ENCODE measurements around the gene VWA1. TPM values are rescaled to one million over a fixed set of nuclear protein-coding genes. Genes with fewer than 3 reads are reported as not detected.
"Not testable (repeated sequence)": the region's sequence is repeated elsewhere in the genome, so short reads cannot be mapped to it uniquely, and the experiment has no call there.

The VWA1 gene
- total RNA-seq, 1 donor from 2014 or later = 83.3 TPM

GRCh38 chr1:1422465-1423244 lies 12.8 kb upstream of the VWA1 start:
- DNase-seq (ENCODE audit: low spot score) = no peak

GRCh38 chr1:1423245-1423597 lies 12.3 kb upstream of the VWA1 start:
- DNase-seq (ENCODE audit: low spot score) = no peak

GRCh38 chr1:1424707-1425106 lies 10.8 kb upstream of the VWA1 start:
- DNase-seq (ENCODE audit: low spot score) = no peak

GRCh38 chr1:1425426-1425752 lies 10.1 kb upstream of the VWA1 start:
- no peak for DNase-seq (ENCODE audit: low spot score)

- DNase-seq (ENCODE audit: low spot score) = no peak
These were observed 9.6 kb upstream of the VWA1 start for GRCh38 chr1:1425753-1426495.

GRCh38 chr1:1426496-1427105 lies 8.9 kb upstream of the VWA1 start:
- DNase-seq (ENCODE audit: low spot score) = no peak

GRCh38 chr1:1427106-1427819 lies 8.2 kb upstream of the VWA1 start:
- no peak for DNase-seq (ENCODE audit: low spot score)

- no peak for DNase-seq (ENCODE audit: low spot score)
These were observed 7.7 kb upstream of the VWA1 start for GRCh38 chr1:1427820-1428148.

GRCh38 chr1:1428174-1428573 lies 7.3 kb upstream of the VWA1 start:
- no peak for DNase-seq (ENCODE audit: low spot score)

- DNase-seq (ENCODE audit: low spot score) = not testable (repeated sequence)
These were observed 6.5 kb upstream of the VWA1 start for GRCh38 chr1:1428967-1429366.

GRCh38 chr1:1429671-1430073 lies 5.8 kb upstream of the VWA1 start:
- DNase-seq (ENCODE audit: low spot score) = no peak

- no peak for DNase-seq (ENCODE audit: low spot score)
These were observed 5.1 kb upstream of the VWA1 start for GRCh38 chr1:1430114-1430982.

- no peak for DNase-seq (ENCODE audit: low spot score)
These were observed 4.3 kb upstream of the VWA1 start for GRCh38 chr1:1430992-1431844.

- DNase-seq (ENCODE audit: low spot score) = no peak
These were observed 3.6 kb upstream of the VWA1 start for GRCh38 chr1:1431845-1432273.

- no peak for DNase-seq (ENCODE audit: low spot score)
These were observed 3.1 kb upstream of the VWA1 start for GRCh38 chr1:1432274-1432950.

- DNase-seq (ENCODE audit: low spot score) = peak; percentile 91
These were observed 2.3 kb upstream of the VWA1 start for GRCh38 chr1:1432951-1433803.

- no peak for DNase-seq (ENCODE audit: low spot score)
These were observed 1.7 kb upstream of the VWA1 start for GRCh38 chr1:1433804-1434130.

- peak; percentile 88 for DNase-seq (ENCODE audit: low spot score)
These were observed 1.2 kb upstream of the VWA1 start for GRCh38 chr1:1434131-1434823.

GRCh38 chr1:1434824-1435105 lies 725 bp upstream of the VWA1 start:
- no peak for DNase-seq (ENCODE audit: low spot score)
